Hematopoietic multipotent progenitor cell treated with erythropoietin and hydrocortisone succinate and interleukin-3 and kit ligand, for 6 days (in vitro differentiated cells): ENCODE measurements around the gene C3orf80.
"Not testable (repeated sequence)": the region's sequence is repeated elsewhere in the genome, so short reads cannot be mapped to it uniquely, and the experiment has no call there.

Experiments
- DNase-seq: peaks from one replicate; pipeline ENCODE4 v3.0.0-alpha.2; 2015

Gene C3orf80

DNA sequence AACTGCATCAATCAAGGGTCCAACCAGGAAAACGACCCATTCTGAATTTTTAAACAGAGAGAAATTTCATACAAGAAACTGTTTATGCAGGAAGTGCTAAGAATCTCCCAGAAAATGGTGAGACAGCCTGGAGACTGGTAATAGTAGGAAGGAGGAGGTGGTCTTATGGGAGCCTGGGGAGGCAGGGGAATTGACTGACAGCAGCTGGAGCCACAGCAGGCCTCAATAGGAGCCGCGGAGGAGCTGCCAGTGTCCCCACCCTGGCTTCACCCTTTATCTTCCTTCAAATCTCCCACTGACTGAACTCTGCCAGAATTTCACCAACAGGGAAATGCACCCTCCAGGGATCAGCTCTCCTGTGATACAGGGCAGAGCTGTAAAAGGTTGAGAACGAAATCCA, 7.5 kb upstream of the C3orf80 start:
- no peak for DNase-seq

GRCh38 chr3:160218136-160218535, 7.1 kb upstream of the C3orf80 start:
- DNase-seq = no peak

- no peak for DNase-seq
Measured at GRCh38 chr3:160220038-160220437, 5.2 kb upstream of the C3orf80 start.

DNA sequence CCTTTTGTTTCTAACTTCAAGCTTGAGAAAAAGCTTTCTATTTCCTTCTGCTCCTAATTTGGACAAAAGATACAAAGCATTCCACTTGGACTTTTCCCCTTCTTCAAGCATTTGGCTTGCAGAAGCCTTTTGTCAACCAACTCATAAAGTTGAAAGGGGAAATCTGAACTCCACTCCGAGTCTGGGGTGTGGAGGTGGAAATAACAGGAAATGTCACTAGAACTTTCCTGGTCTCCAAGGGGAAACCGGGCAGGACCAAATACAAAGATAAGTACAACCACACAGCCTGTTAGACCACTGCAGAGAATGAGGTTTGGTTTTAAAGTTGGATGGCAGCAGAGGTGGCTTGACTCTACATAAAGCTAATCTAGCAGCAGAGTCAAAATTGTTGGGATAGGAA, 4.2 kb upstream of the C3orf80 start:
- no peak for DNase-seq

DNA sequence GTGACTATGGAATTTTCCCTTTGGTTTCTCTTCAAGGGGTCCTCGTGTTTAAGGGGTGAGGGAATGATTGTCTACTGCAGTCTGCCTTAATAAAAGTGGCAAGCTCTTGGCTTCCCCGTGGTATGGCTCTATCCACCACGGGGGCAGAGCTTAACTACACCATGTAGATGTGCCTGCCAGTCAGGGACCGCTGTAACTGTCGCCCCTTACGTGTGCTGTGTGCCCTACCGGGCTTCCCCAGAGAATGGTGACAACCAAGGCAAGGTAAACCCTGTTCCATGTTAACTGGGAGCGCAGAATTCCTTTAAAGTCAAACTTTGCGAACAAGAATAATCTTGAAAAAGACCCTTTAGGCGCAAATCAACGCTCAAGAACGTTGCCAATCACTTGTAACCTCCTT, 966 bp upstream of the C3orf80 start:
- peak; percentile 56 for DNase-seq

GRCh38 chr3:160224811-160225175, 429 bp upstream of the C3orf80 start:
- no peak for DNase-seq

GRCh38 chr3:160226026-160226907, 1.0 kb downstream of the C3orf80 start:
- peak; percentile 82 for DNase-seq

- DNase-seq = peak; percentile 65
Measured at GRCh38 chr3:160227419-160227818, 2.2 kb downstream of the C3orf80 start.

- DNase-seq = no peak
Measured at GRCh38 chr3:160232014-160232413, 6.8 kb downstream of the C3orf80 start.

- not testable (repeated sequence) for DNase-seq
Measured at GRCh38 chr3:160240719-160241118, 15.5 kb downstream of the C3orf80 start.

GRCh38 chr3:160245261-160245800, 20.1 kb downstream of the C3orf80 start:
- DNase-seq = no peak

DNA sequence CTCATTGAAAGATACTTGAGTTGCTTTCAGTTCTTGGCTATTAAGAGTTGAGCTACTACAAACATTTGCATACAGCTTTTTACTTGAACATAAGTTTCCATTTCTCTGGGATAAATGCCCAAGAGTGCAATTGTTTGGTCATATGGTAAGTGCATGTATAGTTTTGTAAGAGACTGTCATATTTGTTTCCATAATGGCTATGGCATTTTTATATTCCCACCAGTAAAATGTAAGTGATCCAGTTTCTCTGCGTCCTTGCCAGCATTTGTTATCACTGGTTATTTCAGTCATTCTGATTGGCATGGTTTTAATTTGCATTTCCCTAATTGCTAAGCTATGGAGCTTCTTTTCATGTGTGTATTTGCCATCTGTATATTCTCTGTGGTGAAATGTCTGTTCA, 22.5 kb downstream of the C3orf80 start:
- DNase-seq = no peak

GRCh38 chr3:160253298-160253697, 28.1 kb downstream of the C3orf80 start:
- no peak for DNase-seq

GRCh38 chr3:160257606-160258005, 32.4 kb downstream of the C3orf80 start:
- no peak for DNase-seq

- no peak for DNase-seq
Measured at GRCh38 chr3:160259589-160259988, 34.4 kb downstream of the C3orf80 start.

DNA sequence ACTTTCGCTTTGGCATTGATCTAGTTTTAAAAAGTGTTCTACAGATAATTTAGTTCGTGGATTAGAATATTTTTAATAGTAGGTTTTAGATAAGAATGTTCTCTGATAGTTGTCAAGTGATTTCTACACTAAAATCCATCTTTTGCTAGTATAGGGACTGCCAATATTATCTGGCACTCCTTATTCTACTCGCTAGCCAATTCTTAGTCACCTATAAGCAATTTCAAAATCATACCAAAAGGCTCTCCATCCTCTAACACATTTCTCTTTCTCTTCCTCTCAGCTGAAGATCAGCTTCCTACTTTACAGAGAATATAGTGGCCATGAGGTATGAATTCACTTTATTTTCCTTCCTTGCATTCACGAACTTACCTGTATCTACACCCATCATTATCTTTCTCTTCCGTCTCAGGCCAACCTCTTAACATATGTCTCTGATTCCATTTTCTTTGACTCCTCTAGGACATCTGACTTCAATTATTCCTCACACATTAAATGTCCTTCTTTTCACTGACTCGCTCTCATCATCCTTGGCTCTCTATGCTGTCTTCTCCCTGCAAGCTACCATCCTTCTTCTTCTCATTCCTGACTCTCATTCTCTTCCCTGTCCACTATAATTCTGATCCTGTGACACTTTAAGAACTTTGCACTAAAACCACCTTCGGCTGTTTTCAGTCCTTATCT, 35.5 kb downstream of the C3orf80 start:
- DNase-seq = no peak

DNA sequence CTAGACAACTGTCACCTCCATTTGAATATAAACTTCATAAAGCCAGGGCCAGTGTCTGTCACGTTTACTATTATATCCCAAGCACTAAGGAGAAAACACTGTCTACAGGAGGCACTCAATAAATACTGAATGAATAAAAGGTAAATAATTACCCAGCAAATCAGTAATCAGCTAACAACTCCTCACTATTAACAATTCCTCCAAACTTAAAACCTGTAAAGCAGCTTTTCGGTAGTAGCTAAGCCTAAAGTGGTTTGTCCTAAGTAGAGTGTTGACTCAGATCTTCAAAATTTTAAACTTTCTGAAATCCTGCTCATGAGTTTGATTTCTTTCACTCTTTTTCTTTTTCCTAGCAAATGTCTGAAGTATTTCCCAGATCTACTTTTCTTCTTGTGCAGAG, 39.9 kb downstream of the C3orf80 start:
- no peak for DNase-seq
